OCI-LY7 (cell line): Measurements from ENCODE around the gene AFG1L. TPM values are rescaled to one million over a fixed set of nuclear protein-coding genes. Genes with fewer than 3 reads are reported as not detected.

ENCODE experiments used
- BruUV-seq: library from RNA; stranded (reverse); fragments of 400-500 nt; replicated peaks from 2 replicates; lab custom pipeline; 2021; lab: Mats Ljungman, UMichigan
- CTCF ChIA-PET: fragments of 300-600 bp; sonication (Branson Sonifier 250); formaldehyde crosslinking; loops from one replicate; lab custom pipeline; 2022; ENCODE audit warnings: antibody characterized with exemption; ENCODE audit not compliant: unreplicated experiment; lab: Charles Lee
- POLR2A ChIA-PET: fragments of 300-600 bp; sonication (Branson Sonifier 250); formaldehyde crosslinking; loops from one replicate; lab custom pipeline; 2022; ENCODE audit warnings: antibody characterized with exemption; lab: Charles Lee
- DNase-seq: peaks from one replicate; pipeline ENCODE4 v3.0.0-alpha.2; 2015; ENCODE audit warnings: low spot score
- H2AFZ ChIP-seq: fragments of 200-600 bp; sonication (generic), shearing (Covaris generic); 2 replicates; pipeline ENCODE4 v1.6.1; 2014; ENCODE audit warnings: mild to moderate bottlenecking, antibody characterized with exemption, low read length, moderate library complexity
- H3K27ac ChIP-seq: fragments of 200-600 bp; sonication (generic); 2 replicates; pipeline ENCODE4 v1.5.1; 2014; ENCODE audit warnings: mixed run types, low read depth, mild to moderate bottlenecking, moderate library complexity, low read length, inconsistent platforms; ENCODE audit not compliant: poor library complexity, severe bottlenecking
- H3K36me3 ChIP-seq: fragments of 200-600 bp; sonication (generic); 2 replicates; pipeline ENCODE4 v1.6.1; 2014; ENCODE audit warnings: mild to moderate bottlenecking, antibody characterized with exemption, low read length, moderate library complexity, mixed read lengths; ENCODE audit not compliant: insufficient read depth
- H3K4me1 ChIP-seq: fragments of 200-600 bp; sonication (generic); 2 replicates; pipeline ENCODE4 v1.5.1; 2014; ENCODE audit warnings: mild to moderate bottlenecking, low read length; ENCODE audit not compliant: insufficient read depth, poor library complexity, severe bottlenecking
- H3K4me2 ChIP-seq: fragments of 200-600 bp; sonication (generic); 2 replicates; pipeline ENCODE4 v1.6.1; 2014; ENCODE audit warnings: mild to moderate bottlenecking, low read length
- H3K4me3 ChIP-seq: fragments of 200-600 bp; sonication (generic); 2 replicates; pipeline ENCODE4 v1.5.1; 2014; ENCODE audit warnings: mild to moderate bottlenecking, low read depth, low read length; ENCODE audit not compliant: poor library complexity, severe bottlenecking
- H3K79me2 ChIP-seq: fragments of 200-600 bp; sonication (generic); 2 replicates; pipeline ENCODE4 v1.6.1; 2016; ENCODE audit warnings: low read depth, mild to moderate bottlenecking, low read length, moderate library complexity, mixed read lengths; ENCODE audit not compliant: insufficient read depth
- H3K9me2 ChIP-seq: fragments of 200-600 bp; sonication (generic); 2 replicates; pipeline ENCODE4 v1.6.1; 2016; ENCODE audit warnings: mild to moderate bottlenecking, low read length, mixed read lengths; ENCODE audit not compliant: insufficient read depth
- H3K9me3 ChIP-seq: fragments of 200-600 bp; sonication (generic); 2 replicates; pipeline ENCODE4 v1.6.1; 2014; ENCODE audit warnings: mild to moderate bottlenecking, mixed run types, low read length, mixed read lengths
- H4K20me1 ChIP-seq: fragments of 200-600 bp; sonication (generic); 2 replicates; pipeline ENCODE4 v1.6.1; 2014; ENCODE audit warnings: mild to moderate bottlenecking, antibody characterized with exemption, low read length, moderate library complexity, mixed read lengths; ENCODE audit not compliant: insufficient read depth
- EZH2phosphoT487 ChIP-seq: fragments of 200-600 bp; sonication (generic); IDR thresholded peaks from 2 replicates; pipeline ENCODE4 v1.6.1; 2018; ENCODE audit warnings: low read depth, borderline replicate concordance, mild to moderate bottlenecking, mixed run types, antibody characterized with exemption, low read length, moderate library complexity, mixed read lengths
- intact Hi-C: fragments of 100-400 bp; cut with micrococcal nuclease; formaldehyde crosslinking; loops from one replicate; pipeline ENCODE4 v1.10.0; 2022; ENCODE audit not compliant: unreplicated experiment
- total RNA-seq, 2 experiments: library from RNA; depleted of rRNA in 1 of 2; stranded (reverse); fragments of >200 nt in 1 of 2; shearing (Covaris generic) in 1 of 2; gene quantifications; 2 replicates each; pipeline ENCODE4 v1.2.3, GENCODE V29; 2014 to 2022
- TF ChIP-seq, protein P1 (sequence below): fragments of 200-600 bp; sonication (generic); conservative IDR thresholded peaks from 2 replicates; pipeline ENCODE4 v1.5.1; 2014; ENCODE audit warnings: mild to moderate bottlenecking, antibody characterized with exemption, low read length, moderate library complexity, mixed read lengths

Gene AFG1L
- total RNA-seq, 2 experiments from 2014 or later, result 8.9 to 9.0 TPM

DNA sequence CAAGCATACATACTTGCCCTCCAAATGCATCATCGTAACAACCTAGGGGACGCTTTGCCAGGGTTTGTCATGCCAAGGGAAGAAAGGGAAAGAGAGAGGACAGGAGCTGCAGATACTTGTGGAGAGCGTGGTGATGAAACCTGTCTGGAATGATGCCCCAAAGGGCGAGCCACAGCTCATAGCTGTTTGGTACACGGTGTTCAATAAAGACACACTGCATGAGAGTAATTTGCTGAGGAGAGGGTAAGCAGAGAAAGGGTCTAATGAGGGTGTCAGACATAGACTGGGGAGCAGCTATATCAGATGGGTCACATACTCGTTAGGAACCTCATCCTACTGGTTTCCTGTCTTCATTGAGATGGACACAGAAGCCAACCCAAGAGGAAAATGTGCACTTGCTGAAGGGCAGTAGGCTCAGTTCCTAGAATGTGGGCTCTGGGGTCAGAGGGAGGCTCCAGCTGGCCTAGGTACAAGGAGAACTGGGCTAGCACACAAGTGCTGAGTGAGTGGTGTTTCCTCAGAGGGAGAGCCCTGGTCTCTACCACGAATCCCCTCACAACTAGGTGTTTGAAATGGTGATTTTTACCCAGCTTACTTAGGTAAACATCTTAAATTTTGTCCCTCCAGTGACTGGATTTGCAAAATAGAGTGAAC is 260.7 kb downstream of the AFG1L start:
- no peaks in the 10 kb centered on the region for H3K9me2 ChIP-seq
- H3K27ac ChIP-seq, result no peak overlapping the region
- intact Hi-C loops, result loop anchor here (5.0 kb wide), 1 partner anchor 517 kb away; no protein-coding TSS in a partner anchor
- DNase-seq, result no peak
- peaks cover 13% of the 10 kb centered on the region for H3K4me1 ChIP-seq
- no peaks in the 10 kb centered on the region for H3K36me3 ChIP-seq
- CTCF ChIA-PET, result interaction anchor here (0.7 kb wide), 1 partner anchor 27 kb away, joined by 3 read pairs; no protein-coding TSS in a partner anchor
- H3K79me2 ChIP-seq, result no peaks in the 10 kb centered on the region
- no peak overlapping the region for H2AFZ ChIP-seq
- no peak for TF ChIP-seq EZH2phosphoT487
- no TSS peak for BruUV-seq
- H3K4me2 ChIP-seq, result no peak overlapping the region
- POLR2A ChIA-PET, result interaction anchor here (0.7 to 1.1 kb wide), 2 partner anchors 22 to 144 kb away, joined by 3 read pairs; no protein-coding TSS in a partner anchor
- H3K9me3 ChIP-seq, result no peaks in the 10 kb centered on the region
- no peak overlapping the region for H3K4me3 ChIP-seq
- no peaks in the 10 kb centered on the region for H4K20me1 ChIP-seq

DNA sequence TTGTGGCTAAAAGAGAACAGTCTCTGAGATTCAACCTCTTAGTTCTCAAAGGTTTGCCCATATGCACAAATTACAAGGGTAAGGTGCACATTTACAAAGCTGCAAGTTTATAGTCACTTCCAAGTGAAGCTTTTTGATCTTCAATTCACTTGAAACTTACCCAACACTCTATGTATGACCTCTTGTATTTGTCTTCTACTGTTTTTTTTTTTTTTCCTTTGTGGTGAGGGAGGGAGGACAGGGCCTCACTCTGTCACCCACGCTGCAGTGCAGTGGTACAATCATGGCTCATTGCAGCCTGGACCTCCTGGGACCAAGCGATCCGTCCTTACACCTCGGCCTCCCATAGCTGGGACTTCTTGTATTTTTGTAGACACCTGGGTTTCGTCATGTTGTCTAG is 261.4 kb downstream of the AFG1L start:
- H3K9me2 ChIP-seq, result no peaks in the 10 kb centered on the region
- intact Hi-C loops, result loop anchor here (5.0 kb wide), 1 partner anchor 516 kb away; no protein-coding TSS in a partner anchor
- no peaks in the 10 kb centered on the region for H3K79me2 ChIP-seq
- TF ChIP-seq, protein P1, sequence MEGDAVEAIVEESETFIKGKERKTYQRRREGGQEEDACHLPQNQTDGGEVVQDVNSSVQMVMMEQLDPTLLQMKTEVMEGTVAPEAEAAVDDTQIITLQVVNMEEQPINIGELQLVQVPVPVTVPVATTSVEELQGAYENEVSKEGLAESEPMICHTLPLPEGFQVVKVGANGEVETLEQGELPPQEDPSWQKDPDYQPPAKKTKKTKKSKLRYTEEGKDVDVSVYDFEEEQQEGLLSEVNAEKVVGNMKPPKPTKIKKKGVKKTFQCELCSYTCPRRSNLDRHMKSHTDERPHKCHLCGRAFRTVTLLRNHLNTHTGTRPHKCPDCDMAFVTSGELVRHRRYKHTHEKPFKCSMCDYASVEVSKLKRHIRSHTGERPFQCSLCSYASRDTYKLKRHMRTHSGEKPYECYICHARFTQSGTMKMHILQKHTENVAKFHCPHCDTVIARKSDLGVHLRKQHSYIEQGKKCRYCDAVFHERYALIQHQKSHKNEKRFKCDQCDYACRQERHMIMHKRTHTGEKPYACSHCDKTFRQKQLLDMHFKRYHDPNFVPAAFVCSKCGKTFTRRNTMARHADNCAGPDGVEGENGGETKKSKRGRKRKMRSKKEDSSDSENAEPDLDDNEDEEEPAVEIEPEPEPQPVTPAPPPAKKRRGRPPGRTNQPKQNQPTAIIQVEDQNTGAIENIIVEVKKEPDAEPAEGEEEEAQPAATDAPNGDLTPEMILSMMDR, result no peak
- no peak for TF ChIP-seq EZH2phosphoT487
- no peak overlapping the region for H3K4me3 ChIP-seq
- no peak overlapping the region for H3K27ac ChIP-seq
- no TSS peak for BruUV-seq
- no peaks in the 10 kb centered on the region for H4K20me1 ChIP-seq
- no peak overlapping the region for H3K4me2 ChIP-seq
- peaks cover 13% of the 10 kb centered on the region for H3K4me1 ChIP-seq
- POLR2A ChIA-PET, result interaction anchor here (0.7 to 1.1 kb wide), 2 partner anchors 21 to 326 kb away, joined by 3 read pairs; no protein-coding TSS in a partner anchor
- DNase-seq, result no peak
- CTCF ChIA-PET, result interaction anchor here (0.7 kb wide), 1 partner anchor 28 kb away, joined by 3 read pairs; no protein-coding TSS in a partner anchor
- no peaks in the 10 kb centered on the region for H3K36me3 ChIP-seq
- H2AFZ ChIP-seq, result no peak overlapping the region
- H3K9me3 ChIP-seq, result no peaks in the 10 kb centered on the region

DNA sequence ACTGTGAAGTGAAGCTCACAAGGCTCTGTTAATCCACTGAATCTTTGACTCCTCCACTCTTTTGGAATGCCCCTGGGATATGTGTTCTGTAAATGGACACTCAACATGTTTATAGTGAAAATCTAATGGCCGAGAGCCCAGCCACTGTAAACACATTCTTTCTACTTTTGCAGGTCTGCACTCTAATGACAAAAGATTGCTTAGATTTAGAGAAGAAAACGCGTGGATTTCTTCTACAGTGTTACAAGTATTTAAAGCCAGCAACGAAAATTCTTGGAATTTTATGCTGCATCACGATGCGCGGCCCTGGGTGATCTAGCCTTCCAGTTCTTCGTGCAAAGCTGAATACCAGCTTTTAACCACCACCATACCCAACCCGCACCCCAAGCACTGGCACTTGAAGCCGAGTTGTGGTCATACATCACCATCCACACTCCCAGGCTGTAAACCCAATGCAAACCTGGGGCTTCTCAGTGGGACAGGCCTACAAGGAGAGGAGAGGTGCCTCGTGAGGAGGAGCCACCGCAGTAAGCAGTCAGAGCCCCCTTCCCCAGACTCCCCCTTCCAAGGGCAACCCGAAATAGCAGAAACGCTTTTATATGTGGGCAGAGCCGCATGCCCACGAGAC is 262.1 kb downstream of the AFG1L start:
- BruUV-seq, result no TSS peak
- POLR2A ChIA-PET, result interaction anchor here (0.7 to 1.1 kb wide), 2 partner anchors 20 to 326 kb away, joined by 3 read pairs; no protein-coding TSS in a partner anchor
- Histone ChIP-seq H3K36me3 (no peaks in the 10 kb centered on the region), H3K79me2 (no peaks in the 10 kb centered on the region), H4K20me1 (no peaks in the 10 kb centered on the region), H3K9me3 (no peaks in the 10 kb centered on the region), H3K9me2 (no peaks in the 10 kb centered on the region), H2AFZ (peak overlapping the region; percentile 72), H3K4me2 (peak overlapping the region; percentile 94), H3K4me1 (peaks cover 13% of the 10 kb centered on the region), H3K27ac (no peak overlapping the region), H3K4me3 (peak overlapping the region; percentile 91)
- intact Hi-C loops, result loop anchor here (5.0 kb wide), 1 partner anchor 515 kb away; no protein-coding TSS in a partner anchor
- no peak for DNase-seq
- TF ChIP-seq, protein P1, result no peak
- TF ChIP-seq EZH2phosphoT487, result no peak
- CTCF ChIA-PET, result no interaction called here
